LNCAP (cell line): ENCODE measurements around the gene TSPAN15.

Experiments
- TF ChIP-seq, protein P1 (sequence below): fragments of 450-650 bp; IDR thresholded peaks from 2 replicates; pipeline ENCODE4 v1.5.1; 2017; ENCODE audit warnings: mild to moderate bottlenecking

Gene TSPAN15

DNA sequence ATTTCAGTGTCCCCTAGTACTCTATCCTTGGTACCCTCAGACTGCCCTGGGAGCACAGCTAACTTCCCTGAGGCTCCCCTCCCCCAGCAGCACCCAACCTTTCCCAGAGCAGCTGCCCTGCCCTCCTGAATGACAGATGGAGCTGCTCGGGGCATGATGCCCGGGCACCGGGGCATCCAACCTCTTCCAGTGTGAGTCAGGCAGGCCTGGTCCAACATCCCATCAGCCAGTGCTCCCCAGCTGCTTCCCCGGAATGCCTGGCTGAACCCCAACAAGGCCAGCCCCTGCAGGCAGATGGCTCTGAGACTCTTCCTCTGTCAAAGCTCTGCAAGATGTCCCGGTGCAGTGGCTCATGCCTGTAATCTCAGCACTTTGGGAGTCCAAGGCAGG is 11.9 kb upstream of the TSPAN15 start:
- TF ChIP-seq, protein P1, sequence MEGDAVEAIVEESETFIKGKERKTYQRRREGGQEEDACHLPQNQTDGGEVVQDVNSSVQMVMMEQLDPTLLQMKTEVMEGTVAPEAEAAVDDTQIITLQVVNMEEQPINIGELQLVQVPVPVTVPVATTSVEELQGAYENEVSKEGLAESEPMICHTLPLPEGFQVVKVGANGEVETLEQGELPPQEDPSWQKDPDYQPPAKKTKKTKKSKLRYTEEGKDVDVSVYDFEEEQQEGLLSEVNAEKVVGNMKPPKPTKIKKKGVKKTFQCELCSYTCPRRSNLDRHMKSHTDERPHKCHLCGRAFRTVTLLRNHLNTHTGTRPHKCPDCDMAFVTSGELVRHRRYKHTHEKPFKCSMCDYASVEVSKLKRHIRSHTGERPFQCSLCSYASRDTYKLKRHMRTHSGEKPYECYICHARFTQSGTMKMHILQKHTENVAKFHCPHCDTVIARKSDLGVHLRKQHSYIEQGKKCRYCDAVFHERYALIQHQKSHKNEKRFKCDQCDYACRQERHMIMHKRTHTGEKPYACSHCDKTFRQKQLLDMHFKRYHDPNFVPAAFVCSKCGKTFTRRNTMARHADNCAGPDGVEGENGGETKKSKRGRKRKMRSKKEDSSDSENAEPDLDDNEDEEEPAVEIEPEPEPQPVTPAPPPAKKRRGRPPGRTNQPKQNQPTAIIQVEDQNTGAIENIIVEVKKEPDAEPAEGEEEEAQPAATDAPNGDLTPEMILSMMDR, result no peak

DNA sequence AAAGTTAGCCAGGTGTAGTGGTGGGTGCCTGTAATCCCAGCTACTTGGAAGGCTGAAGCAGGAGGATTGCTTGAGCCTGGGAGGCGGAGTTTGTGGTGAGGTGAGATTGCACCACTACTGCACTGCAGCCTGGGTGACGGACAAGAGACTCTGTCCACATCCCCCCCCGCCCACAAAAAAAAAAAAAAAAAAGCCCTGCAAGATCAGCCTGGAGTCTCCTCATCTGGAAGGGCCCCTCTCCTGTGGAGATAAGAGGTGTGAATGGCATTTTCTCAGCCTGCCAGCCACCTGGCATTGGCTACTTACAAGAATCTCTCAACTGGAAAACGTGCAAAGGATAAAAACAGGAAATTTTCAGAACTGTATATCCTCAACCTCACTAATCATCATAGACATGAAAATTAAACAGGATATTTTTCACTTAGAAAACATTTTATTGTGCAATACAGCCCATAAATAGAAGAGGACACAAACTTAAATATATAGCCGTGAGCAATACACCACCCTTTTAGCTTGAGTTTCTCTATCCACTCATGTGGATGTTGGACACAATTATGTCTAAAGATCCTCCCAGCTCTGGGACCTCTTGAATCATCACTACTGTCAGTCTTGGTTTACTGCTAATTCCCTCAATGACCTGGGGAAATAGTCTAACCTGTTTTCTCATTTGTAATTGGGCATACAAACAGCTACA is 11.3 kb upstream of the TSPAN15 start:
- TF ChIP-seq, protein P1, result no peak

DNA sequence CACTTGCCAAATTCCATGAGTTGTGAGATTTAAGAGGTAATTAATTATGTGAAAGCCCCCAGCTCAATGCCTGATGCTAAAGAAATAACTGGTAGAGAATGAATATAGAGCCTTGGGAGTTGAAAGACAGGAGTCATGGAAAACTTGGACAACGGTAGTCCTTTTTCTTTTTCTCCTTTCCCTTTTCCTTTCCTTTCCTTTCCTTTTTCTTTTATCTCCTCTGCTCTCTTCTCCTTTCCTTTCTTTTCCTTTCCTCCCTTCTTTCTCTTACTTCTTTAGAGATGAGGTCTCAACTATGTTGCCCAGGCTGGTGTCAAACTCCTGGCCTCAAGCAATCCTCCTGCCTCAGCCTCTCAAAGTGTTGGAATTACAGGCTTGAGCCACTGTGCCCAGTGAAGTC is 7.9 kb upstream of the TSPAN15 start:
- TF ChIP-seq, protein P1, result no peak

DNA sequence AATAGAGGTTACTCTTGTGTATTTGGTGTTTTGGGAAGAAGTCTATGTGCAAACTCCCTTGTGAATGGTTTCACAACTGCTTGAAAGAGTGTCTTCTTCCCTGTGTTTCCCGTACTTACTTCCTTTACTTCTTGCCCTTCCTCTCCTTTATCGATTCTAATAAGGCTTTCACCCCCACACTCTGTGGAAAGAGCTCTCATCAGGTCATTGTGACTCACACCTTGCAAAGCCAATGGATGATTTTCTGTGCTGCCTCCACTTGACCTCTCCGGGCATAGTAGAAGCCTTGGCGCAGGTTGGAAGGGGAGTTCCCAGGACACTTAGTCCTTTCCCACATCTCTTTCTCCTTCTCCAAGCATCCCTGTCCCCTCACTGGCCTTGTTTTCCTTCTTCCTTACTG is 6.2 kb upstream of the TSPAN15 start:
- TF ChIP-seq, protein P1, result no peak

DNA sequence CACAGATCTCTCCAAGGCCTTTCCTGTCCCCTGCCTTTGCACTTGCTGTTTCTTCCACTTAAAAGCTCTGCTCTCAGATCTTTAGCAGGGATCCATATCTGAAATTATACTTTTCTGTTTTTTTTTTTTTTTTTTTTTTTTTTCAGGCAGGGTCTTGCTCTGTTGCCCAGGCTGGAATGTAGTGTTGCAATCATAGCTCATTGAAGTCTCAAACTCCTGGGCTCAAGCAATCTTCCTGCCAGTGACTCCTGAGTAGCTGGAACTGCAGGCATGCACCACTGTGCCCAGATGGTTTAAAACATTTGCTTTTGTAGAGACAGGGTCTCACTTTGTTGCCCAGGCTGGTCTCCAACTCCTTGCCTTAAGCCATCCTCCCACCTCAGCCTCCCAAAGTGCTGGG is 5.0 kb upstream of the TSPAN15 start:
- TF ChIP-seq, protein P1, result no peak

DNA sequence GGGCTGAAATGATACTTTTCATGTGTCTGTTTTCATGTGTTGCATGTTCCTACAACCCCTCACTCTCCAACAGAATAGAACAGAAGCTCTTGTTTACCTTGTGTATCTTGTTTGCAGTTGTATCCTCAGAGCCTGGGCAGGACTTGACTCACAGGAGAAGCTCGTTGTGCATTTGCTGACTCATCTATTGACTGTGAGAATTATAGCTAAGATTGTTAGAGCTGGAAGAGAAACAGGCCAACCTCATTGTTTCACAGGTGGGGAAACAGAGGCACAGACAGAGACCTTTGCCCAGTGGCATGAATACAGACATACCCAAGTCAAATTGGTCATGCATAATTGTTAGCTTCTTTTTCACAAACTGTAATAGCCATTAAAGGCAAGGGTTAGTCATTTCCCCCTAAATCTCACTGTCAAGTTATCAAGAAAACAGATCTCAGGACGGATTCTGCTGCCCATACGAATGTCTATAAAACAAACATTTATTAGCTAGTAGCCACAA is 4.6 kb upstream of the TSPAN15 start:
- TF ChIP-seq, protein P1, result no peak

DNA sequence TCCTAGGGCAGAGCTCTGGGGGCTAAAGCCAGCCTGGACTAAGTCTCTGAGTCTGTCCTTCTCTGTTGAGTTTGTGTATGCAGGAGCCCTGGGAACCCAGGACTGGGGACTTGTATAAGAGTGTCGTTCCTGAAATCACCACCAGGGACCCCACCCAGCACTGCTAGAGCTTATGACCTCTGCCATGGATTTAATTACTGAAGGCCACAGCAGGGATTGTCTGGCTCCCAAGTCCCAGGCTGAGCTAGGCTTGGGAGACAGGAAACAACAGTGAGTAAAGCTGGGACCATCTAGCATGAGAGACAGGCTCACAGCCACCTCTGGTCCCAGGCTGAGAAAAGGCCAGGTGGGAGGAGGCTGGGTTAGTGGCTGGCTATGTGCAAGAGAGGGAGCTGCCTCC is 1.4 kb upstream of the TSPAN15 start:
- TF ChIP-seq, protein P1, result peak; percentile 48; the same call in 1 of the 2 replicates

DNA sequence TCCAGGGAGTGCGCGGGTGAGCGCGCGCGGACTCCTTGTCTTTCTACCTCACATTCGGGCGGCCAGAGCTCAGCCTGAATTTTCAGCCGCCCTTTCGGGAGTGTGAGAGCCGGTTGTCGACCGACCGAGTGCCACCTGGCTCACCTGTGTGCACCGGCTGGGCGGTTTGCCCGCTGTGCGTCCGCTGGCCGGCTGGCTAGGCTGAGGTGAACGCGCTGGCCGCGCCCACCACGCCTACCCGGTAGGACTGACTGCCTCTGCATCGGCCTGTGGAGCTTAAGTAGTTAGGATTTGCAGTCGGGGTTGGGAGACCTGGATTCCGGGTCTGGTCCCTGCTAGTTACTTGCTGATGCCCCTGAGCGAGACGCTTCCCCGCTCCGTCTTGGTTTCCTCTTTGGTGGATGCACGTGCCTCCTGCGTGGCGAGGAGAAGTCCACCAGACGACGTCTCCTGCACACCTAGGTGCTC is 553 bp downstream of the TSPAN15 start:
- TF ChIP-seq, protein P1, result no peak
